Measurements from ENCODE around the gene CCDC24.

GRCh38 chr1:44034976-44035716 lies 43.7 kb downstream of the CCDC24 start:
- TF ChIP-seq CTCF (IDR thresholded peaks at IDR 0.05) (no peak), KDM1A (IDR thresholded peaks at IDR 0.05; ENCODE audit: low read depth) (no peak)
